GM12865 (cell line): Measurements from ENCODE around the gene FRK.

Experiments used
- DNase-seq: peaks from one replicate; pipeline ENCODE4 v3.0.0; 2010; ENCODE audit warnings: low read depth
- H3K4me3 ChIP-seq: 2 replicates; pipeline ENCODE4 v1.5.1; 2011; ENCODE audit warnings: mild to moderate bottlenecking, low read depth, low read length, control low read depth
- TF ChIP-seq, protein P1 (sequence below): IDR thresholded peaks from 2 replicates; pipeline ENCODE4 v1.5.1; 2011; ENCODE audit warnings: low read length, control low read depth, low read depth, inconsistent platforms; ENCODE audit not compliant: insufficient read depth; ENCODE audit errors: missing control alignments

FRK gene

GRCh38 chr6:116064666-116065065, 4.0 kb upstream of the FRK start:
- DNase-seq, result no peak
- H3K4me3 ChIP-seq, result no peak overlapping the region
- TF ChIP-seq, protein P1, sequence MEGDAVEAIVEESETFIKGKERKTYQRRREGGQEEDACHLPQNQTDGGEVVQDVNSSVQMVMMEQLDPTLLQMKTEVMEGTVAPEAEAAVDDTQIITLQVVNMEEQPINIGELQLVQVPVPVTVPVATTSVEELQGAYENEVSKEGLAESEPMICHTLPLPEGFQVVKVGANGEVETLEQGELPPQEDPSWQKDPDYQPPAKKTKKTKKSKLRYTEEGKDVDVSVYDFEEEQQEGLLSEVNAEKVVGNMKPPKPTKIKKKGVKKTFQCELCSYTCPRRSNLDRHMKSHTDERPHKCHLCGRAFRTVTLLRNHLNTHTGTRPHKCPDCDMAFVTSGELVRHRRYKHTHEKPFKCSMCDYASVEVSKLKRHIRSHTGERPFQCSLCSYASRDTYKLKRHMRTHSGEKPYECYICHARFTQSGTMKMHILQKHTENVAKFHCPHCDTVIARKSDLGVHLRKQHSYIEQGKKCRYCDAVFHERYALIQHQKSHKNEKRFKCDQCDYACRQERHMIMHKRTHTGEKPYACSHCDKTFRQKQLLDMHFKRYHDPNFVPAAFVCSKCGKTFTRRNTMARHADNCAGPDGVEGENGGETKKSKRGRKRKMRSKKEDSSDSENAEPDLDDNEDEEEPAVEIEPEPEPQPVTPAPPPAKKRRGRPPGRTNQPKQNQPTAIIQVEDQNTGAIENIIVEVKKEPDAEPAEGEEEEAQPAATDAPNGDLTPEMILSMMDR, result no peak

DNA sequence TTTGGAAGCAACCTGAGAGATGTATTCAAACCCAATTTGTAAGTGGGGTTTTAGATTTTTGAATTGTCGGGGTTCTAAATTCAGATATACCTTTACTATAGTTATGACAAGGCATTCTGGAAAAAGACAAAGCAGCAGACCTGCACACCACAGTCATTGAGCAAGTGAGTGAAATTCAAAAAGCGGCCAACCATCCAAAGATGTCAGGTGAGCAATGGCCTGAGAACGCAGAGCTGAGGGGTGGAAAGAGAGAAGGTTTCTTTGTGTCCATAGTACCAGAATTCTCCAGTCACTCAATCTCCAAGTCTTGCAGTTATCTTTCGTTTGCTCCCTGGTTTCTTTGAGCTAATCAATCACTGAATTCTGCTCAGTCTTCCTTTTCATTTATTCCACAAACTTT, 1.8 kb upstream of the FRK start:
- no peak overlapping the region for H3K4me3 ChIP-seq
- DNase-seq, result no peak
- TF ChIP-seq, protein P1, result no peak

GRCh38 chr6:116059713-116060571, 749 bp downstream of the FRK start:
- TF ChIP-seq, protein P1, result no peak
- no peak overlapping the region for H3K4me3 ChIP-seq
- peak; percentile 46 for DNase-seq

DNA sequence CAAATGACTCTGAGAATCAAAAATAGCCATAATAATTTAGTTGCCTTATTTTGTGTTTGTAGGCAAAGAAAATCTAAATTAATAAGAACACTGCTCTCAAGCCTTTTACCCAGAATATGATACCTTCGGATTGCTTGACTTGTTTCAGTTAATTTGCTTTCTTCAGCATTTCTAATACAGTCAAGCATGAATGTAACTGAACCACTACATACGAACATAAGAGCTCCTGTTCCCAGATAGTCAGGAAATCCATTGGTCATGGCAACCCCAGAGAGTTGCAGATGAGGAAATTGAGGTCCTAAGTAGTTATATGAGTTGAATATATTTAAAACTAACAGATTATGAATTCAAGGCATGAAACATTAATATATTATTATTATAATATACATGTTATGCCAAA, 2.9 kb downstream of the FRK start:
- H3K4me3 ChIP-seq, result no peak overlapping the region
- DNase-seq, result no peak
- TF ChIP-seq, protein P1, result no peak

GRCh38 chr6:116055513-116055912, 5.2 kb downstream of the FRK start:
- DNase-seq, result no peak
- no peak overlapping the region for H3K4me3 ChIP-seq
- TF ChIP-seq, protein P1, result no peak

DNA sequence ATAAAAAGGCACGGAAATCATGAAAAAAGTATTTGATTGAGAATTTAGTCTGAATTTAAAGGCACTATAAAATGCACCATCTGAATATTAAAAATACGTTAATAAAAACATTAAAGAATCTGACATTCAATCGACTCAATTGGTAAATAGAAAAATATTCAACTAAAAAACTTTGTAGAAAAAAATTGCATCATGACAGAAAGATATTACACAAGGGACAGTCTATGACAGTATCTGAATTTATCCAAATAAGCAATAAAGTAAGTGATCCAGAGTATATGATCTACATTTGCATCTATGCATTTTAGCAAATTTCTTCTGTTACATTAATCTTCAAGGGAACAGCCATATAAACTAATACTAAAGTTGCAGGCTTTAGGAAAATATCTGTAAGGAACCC, 9.4 kb downstream of the FRK start:
- no peak overlapping the region for H3K4me3 ChIP-seq
- DNase-seq, result no peak
- TF ChIP-seq, protein P1, result no peak

DNA sequence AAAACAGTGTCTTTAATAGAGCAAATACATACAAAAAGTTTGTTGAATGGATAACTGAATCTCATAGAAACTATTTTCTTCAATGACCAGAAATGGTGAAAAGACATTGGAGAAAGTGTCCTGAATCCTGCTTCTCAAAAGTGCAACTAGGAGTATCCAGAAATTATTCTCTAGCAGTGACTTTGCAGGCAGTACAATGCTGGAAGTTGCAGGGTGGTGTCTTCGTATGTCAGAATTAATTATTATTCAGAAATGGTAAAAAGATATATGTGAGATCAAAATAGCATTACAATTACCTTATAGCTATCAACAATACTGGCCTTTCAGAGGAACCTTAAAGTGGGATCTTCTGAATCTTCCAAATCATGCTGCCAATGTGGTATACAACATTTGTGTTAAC, 10.0 kb downstream of the FRK start:
- no peak overlapping the region for H3K4me3 ChIP-seq
- TF ChIP-seq, protein P1, result no peak
- DNase-seq, result no peak
